Mucosa of descending colon (tissue), 3 donors: Measurements from ENCODE around the gene MALT1. TPM values are rescaled to one million over a fixed set of nuclear protein-coding genes. Genes with fewer than 3 reads are reported as not detected.

Source experiments
- ATAC-seq: fragments of 200-7000 bp; cut with Tn5 transposase; one replicate; pipeline ENCODE4 v1.9.1; 2020; ENCODE audit warnings: mild to moderate bottlenecking, moderate library complexity
- DNase-seq, 3 donors: peaks; one replicate each; pipeline ENCODE4 v3.0.0-alpha.2; 2020
- H3K36me3 ChIP-seq: fragments of 200-600 bp; one replicate; pipeline ENCODE4 v1.8.0; 2021; ENCODE audit warnings: low read depth, mild to moderate bottlenecking
- H3K4me1 ChIP-seq: fragments of 200-600 bp; one replicate; pipeline ENCODE4 v1.8.0; 2021; ENCODE audit warnings: low read depth, mild to moderate bottlenecking
- H3K4me3 ChIP-seq: fragments of 200-600 bp; one replicate; pipeline ENCODE4 v1.8.0; 2021; ENCODE audit warnings: mild to moderate bottlenecking
- H3K9me3 ChIP-seq: fragments of 200-600 bp; one replicate; pipeline ENCODE4 v1.8.0; 2021; ENCODE audit warnings: mild to moderate bottlenecking
- intact Hi-C, 2 donors: fragments of 100-400 bp; cut with DNase I in 1 of 2; cut with micrococcal nuclease in 1 of 2; formaldehyde crosslinking; loops; one replicate each; pipeline versions ENCODE4 v1.11.0 to v1.11.1; 2022; cut with DNase I, micrococcal nuclease
- long read RNA-seq, 2 donors: library from polyadenylated mRNA; unstranded; transcript quantifications; one replicate each; pipeline ENCODE4 v2.0.0, GENCODE V29; 2019 to 2021
- total RNA-seq, 3 donors: library from RNA; stranded (reverse); fragmentation: NEBNext Ultra II Directional in 2 of 3; extraction: Animal tissue kit (Norgen Biotek cat#: 25700) in 2 of 3; gene quantifications; one replicate each; pipeline versions ENCODE4 v1.2.1 to v1.2.4, GENCODE V29; 2021 to 2023
- TF ChIP-seq, protein P1 (sequence below): fragments of 200-600 bp; IDR thresholded peaks from one replicate; pipeline ENCODE4 v1.8.0; 2022; ENCODE audit warnings: antibody characterized with exemption, mild to moderate bottlenecking
- donor health status: DM: no; HTN: no; CAD: no; lungs with moderate emphysema.
- donor health status: DM: no; HTN: no; CAD: no.
- donor health status: DM: no; HTN: yes; CAD: no.

Gene MALT1
- total RNA-seq = 10 to 100 TPM; 19.5 to 23.4 (median 23.1) TPM
- long read RNA-seq, donor 1, full-length matches to known transcripts = 10 of 24 reads
- long read RNA-seq, donor 1, partial matches to known transcripts = 3 of 24 reads
- long read RNA-seq, donor 1, other reads (novel, unspliced or antisense) = 11 of 24 reads
- long read RNA-seq, donor 2 = 0 reads

DNA sequence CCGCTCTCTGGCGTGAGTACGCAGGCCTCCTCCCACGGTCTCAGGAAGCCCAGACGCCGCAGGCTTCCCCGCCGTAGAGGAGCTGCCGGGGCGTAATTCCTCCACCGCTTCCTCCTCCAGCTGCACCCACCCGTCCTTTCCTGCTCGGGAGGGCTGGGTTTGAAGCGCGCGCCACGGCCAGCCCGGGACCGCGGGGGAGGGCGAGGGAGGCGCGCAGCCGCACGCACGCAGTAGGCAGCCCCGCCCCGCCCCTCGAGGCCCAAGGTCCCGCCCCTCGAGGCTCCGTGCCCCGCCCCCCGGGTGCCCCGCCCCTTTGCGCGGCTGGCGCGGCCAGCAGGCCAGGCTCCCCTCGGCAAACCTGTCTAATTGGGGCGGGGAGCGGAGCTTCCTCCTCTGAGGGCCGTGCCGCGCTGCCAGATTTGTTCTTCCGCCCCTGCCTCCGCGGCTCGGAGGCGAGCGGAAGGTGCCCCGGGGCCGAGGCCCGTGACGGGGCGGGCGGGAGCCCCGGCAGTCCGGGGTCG, at the start of gene MALT1:
Gene MALT1, plus strand, starts transcription at position 355 of the 521 bp plus-strand sequence. CDS start 179 bp downstream, outside the sequence.
- TF ChIP-seq, protein P1, sequence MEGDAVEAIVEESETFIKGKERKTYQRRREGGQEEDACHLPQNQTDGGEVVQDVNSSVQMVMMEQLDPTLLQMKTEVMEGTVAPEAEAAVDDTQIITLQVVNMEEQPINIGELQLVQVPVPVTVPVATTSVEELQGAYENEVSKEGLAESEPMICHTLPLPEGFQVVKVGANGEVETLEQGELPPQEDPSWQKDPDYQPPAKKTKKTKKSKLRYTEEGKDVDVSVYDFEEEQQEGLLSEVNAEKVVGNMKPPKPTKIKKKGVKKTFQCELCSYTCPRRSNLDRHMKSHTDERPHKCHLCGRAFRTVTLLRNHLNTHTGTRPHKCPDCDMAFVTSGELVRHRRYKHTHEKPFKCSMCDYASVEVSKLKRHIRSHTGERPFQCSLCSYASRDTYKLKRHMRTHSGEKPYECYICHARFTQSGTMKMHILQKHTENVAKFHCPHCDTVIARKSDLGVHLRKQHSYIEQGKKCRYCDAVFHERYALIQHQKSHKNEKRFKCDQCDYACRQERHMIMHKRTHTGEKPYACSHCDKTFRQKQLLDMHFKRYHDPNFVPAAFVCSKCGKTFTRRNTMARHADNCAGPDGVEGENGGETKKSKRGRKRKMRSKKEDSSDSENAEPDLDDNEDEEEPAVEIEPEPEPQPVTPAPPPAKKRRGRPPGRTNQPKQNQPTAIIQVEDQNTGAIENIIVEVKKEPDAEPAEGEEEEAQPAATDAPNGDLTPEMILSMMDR = no peak
- intact Hi-C loops = loop anchor here in 1 of 2 donors (10.0 kb wide), 1 partner anchor 126 kb away; no protein-coding TSS in a partner anchor

GRCh38 chr18:58624011-58624410, 47.3 kb upstream of the MALT1 start:
- no peak for ATAC-seq
- H3K9me3 ChIP-seq = no peaks in the 10 kb centered on the region
- no peaks in the 10 kb centered on the region for H3K36me3 ChIP-seq
- H3K4me3 ChIP-seq = no peak overlapping the region
- intact Hi-C loops = no loop called here
- TF ChIP-seq, protein P1 = no peak
- DNase-seq = no peak
- no peaks in the 10 kb centered on the region for H3K4me1 ChIP-seq

More for the DNA sequence above, at the start of gene MALT1:
- DNase-seq (peak; percentile 95 to 99 (median 98)), ATAC-seq (peak; percentile 96)
- Histone ChIP-seq H3K4me1 (peaks cover 9% of the 10 kb centered on the region), H3K4me3 (peak within 1 kb of the TSS; percentile 75), H3K9me3 (no peaks in the 10 kb centered on the region), H3K36me3 (peaks cover 3% of the 10 kb centered on the region)

GRCh38 chr18:58625839-58626238, 45.4 kb upstream of the MALT1 start:
- Histone ChIP-seq H3K36me3 (no peaks in the 10 kb centered on the region), H3K4me3 (no peak overlapping the region), H3K4me1 (no peaks in the 10 kb centered on the region), H3K9me3 (no peaks in the 10 kb centered on the region)
- intact Hi-C loops = no loop called here
- DNase-seq (no peak), ATAC-seq (no peak)
- TF ChIP-seq, protein P1 = no peak

GRCh38 chr18:58630071-58630470, 41.2 kb upstream of the MALT1 start:
- DNase-seq (no peak), ATAC-seq (no peak)
- no peaks in the 10 kb centered on the region for H3K9me3 ChIP-seq
- H3K4me3 ChIP-seq = no peak overlapping the region
- intact Hi-C loops = no loop called here
- no peaks in the 10 kb centered on the region for H3K36me3 ChIP-seq
- no peaks in the 10 kb centered on the region for H3K4me1 ChIP-seq
- TF ChIP-seq, protein P1 = no peak

DNA sequence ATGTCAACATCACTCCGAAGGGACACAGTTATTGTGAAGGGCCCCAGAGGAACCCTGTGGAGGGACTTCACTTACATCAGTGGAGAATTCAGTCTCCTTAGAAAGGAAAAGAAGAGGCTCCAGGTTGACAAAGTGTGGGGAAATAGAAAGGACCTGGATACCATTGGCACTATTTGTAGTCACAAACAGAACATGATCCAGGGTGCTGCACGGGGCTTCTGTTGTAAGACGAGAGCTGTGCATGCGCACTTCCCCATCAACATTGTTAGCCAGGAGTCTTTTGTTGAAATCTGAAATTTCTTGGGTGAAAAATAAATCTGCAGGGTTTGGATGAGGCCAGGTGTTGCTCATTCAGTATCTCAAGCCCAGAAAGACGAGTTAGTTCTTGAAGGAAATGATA, 40.0 kb upstream of the MALT1 start:
- H3K9me3 ChIP-seq = no peaks in the 10 kb centered on the region
- DNase-seq (no peak), ATAC-seq (no peak)
- intact Hi-C loops = no loop called here
- TF ChIP-seq, protein P1 = no peak
- no peak overlapping the region for H3K4me3 ChIP-seq
- no peaks in the 10 kb centered on the region for H3K36me3 ChIP-seq
- no peaks in the 10 kb centered on the region for H3K4me1 ChIP-seq
